Ishikawa (cell line): ENCODE data around the gene GBX1.

Source experiments
- CEBPB ChIP-seq: IDR thresholded peaks from 2 replicates; pipeline ENCODE4 v1.6.1; 2012
- CREB1 ChIP-seq: IDR thresholded peaks from 2 replicates; pipeline ENCODE4 v1.6.1; 2012; ENCODE audit warnings: low read depth
- EGR1 ChIP-seq: IDR thresholded peaks from 2 replicates; pipeline ENCODE4 v1.6.1; 2012
- EP300 ChIP-seq: IDR thresholded peaks from 2 replicates; pipeline ENCODE4 v1.6.1; 2012; ENCODE audit warnings: borderline replicate concordance
- FOXM1 ChIP-seq: IDR thresholded peaks from 2 replicates; pipeline ENCODE4 v1.6.1; 2012; ENCODE audit warnings: low read depth, borderline replicate concordance
- NFIC ChIP-seq: IDR thresholded peaks from 2 replicates; pipeline ENCODE4 v1.6.1; 2012
- RAD21 ChIP-seq: IDR thresholded peaks from 2 replicates; pipeline ENCODE4 v1.6.1; 2012; ENCODE audit warnings: low read depth
- TAF1 ChIP-seq: IDR thresholded peaks from 2 replicates; pipeline ENCODE4 v1.6.1; 2012; ENCODE audit warnings: low read depth, mild to moderate bottlenecking
- TCF12 ChIP-seq: IDR thresholded peaks from 2 replicates; pipeline ENCODE4 v1.6.1; 2012; ENCODE audit warnings: low read depth
- TEAD4 ChIP-seq: IDR thresholded peaks from 2 replicates; pipeline ENCODE4 v1.6.1; 2012
- YY1 ChIP-seq: IDR thresholded peaks from 2 replicates; pipeline ENCODE4 v1.6.1; 2012; ENCODE audit warnings: low read depth
- ZBTB7A ChIP-seq: IDR thresholded peaks from 2 replicates; pipeline ENCODE4 v1.6.1; 2012; ENCODE audit warnings: low read depth
- TF ChIP-seq, protein P1 (sequence below): IDR thresholded peaks from 2 replicates; pipeline ENCODE4 v1.6.1; 2012
- TF ChIP-seq, protein P2 (sequence below): IDR thresholded peaks from 2 replicates; pipeline ENCODE4 v1.6.1; 2012; ENCODE audit warnings: low read depth, mild to moderate bottlenecking
- TF ChIP-seq, protein P3 (sequence below): IDR thresholded peaks from 2 replicates; pipeline ENCODE4 v1.6.1; 2012

The GBX1 gene

GRCh38 chr7:151131224-151131591 is 36.3 kb downstream of the GBX1 start:
- TF ChIP-seq RAD21 (no peak), CREB1 (no peak)

DNA sequence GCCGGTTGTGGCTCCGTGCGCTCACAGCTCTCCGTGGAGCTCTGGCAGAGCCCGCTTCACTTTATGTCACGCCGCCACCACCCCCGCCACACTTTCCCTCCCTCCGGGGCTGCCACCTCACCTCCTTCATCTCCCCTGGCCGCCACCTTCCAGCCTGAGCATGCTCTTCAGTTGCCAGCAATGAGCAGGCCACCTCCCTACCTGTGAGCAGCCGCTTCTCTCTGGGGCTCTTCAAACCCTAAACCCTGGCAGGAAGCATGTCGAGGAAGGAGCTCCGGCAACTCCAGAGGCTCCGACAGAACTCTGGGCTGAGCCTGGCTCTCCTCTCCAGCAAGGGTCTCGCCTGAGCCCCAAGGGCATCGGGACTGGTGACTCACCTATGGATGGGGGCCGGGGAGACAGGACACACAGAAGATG is 36.7 kb downstream of the GBX1 start:
- TF ChIP-seq, protein P1, sequence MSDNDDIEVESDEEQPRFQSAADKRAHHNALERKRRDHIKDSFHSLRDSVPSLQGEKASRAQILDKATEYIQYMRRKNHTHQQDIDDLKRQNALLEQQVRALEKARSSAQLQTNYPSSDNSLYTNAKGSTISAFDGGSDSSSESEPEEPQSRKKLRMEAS: no peak
- no peak for TF ChIP-seq NFIC
- TF ChIP-seq EP300: no peak
- TF ChIP-seq TCF12: no peak
- no peak for TF ChIP-seq EGR1
- no peak for TF ChIP-seq CREB1
- TF ChIP-seq YY1: no peak
- TF ChIP-seq TEAD4: no peak
- no peak for TF ChIP-seq TAF1
- TF ChIP-seq ZBTB7A: no peak
- no peak for TF ChIP-seq RAD21
- TF ChIP-seq FOXM1: no peak
- TF ChIP-seq, protein P2, sequence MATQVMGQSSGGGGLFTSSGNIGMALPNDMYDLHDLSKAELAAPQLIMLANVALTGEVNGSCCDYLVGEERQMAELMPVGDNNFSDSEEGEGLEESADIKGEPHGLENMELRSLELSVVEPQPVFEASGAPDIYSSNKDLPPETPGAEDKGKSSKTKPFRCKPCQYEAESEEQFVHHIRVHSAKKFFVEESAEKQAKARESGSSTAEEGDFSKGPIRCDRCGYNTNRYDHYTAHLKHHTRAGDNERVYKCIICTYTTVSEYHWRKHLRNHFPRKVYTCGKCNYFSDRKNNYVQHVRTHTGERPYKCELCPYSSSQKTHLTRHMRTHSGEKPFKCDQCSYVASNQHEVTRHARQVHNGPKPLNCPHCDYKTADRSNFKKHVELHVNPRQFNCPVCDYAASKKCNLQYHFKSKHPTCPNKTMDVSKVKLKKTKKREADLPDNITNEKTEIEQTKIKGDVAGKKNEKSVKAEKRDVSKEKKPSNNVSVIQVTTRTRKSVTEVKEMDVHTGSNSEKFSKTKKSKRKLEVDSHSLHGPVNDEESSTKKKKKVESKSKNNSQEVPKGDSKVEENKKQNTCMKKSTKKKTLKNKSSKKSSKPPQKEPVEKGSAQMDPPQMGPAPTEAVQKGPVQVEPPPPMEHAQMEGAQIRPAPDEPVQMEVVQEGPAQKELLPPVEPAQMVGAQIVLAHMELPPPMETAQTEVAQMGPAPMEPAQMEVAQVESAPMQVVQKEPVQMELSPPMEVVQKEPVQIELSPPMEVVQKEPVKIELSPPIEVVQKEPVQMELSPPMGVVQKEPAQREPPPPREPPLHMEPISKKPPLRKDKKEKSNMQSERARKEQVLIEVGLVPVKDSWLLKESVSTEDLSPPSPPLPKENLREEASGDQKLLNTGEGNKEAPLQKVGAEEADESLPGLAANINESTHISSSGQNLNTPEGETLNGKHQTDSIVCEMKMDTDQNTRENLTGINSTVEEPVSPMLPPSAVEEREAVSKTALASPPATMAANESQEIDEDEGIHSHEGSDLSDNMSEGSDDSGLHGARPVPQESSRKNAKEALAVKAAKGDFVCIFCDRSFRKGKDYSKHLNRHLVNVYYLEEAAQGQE: no peak
- TF ChIP-seq, protein P3, sequence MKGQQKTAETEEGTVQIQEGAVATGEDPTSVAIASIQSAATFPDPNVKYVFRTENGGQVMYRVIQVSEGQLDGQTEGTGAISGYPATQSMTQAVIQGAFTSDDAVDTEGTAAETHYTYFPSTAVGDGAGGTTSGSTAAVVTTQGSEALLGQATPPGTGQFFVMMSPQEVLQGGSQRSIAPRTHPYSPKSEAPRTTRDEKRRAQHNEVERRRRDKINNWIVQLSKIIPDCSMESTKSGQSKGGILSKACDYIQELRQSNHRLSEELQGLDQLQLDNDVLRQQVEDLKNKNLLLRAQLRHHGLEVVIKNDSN: no peak

GRCh38 chr7:151129960-151130591 is 37.4 kb downstream of the GBX1 start:
- TF ChIP-seq NFIC (no peak), CEBPB (no peak), EP300 (no peak), CREB1 (no peak), TAF1 (no peak), TEAD4 (no peak), ZBTB7A (no peak), TCF12 (no peak), EGR1 (no peak), RAD21 (no peak), YY1 (no peak), FOXM1 (no peak)
- TF ChIP-seq, protein P1: no peak
- TF ChIP-seq, protein P3: no peak
- TF ChIP-seq, protein P2: no peak

GRCh38 chr7:151129117-151129959 is 38.2 kb downstream of the GBX1 start:
- TF ChIP-seq TCF12 (no peak), NFIC (no peak), TEAD4 (no peak), CEBPB (no peak), YY1 (no peak), FOXM1 (no peak), CREB1 (no peak), ZBTB7A (no peak)

DNA sequence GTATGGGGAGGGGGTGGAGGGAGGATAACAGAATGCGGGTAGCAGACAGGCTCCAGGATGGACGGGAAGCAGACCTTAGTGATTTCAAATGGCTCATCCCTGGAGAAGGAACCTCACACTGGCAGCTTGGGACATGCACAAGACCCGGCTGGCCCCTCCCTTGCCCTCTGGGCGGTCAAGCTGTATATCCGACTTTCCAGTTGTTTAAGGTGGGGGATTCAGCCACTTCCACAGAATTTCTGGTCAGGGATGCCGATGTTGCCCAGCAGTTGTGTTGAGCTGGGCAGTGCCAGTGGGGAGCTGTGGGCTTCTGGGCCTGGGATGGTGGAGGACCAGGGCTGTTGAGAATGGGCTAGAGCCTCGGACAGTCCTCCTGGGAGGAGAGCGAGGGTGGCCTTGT is 38.8 kb downstream of the GBX1 start:
- TF ChIP-seq RAD21 (no peak), NFIC (no peak), CREB1 (no peak), TEAD4 (no peak)
- TF ChIP-seq, protein P1: no peak
- TF ChIP-seq, protein P3: no peak
